ENCODE data around the gene MOB3B.

DNA sequence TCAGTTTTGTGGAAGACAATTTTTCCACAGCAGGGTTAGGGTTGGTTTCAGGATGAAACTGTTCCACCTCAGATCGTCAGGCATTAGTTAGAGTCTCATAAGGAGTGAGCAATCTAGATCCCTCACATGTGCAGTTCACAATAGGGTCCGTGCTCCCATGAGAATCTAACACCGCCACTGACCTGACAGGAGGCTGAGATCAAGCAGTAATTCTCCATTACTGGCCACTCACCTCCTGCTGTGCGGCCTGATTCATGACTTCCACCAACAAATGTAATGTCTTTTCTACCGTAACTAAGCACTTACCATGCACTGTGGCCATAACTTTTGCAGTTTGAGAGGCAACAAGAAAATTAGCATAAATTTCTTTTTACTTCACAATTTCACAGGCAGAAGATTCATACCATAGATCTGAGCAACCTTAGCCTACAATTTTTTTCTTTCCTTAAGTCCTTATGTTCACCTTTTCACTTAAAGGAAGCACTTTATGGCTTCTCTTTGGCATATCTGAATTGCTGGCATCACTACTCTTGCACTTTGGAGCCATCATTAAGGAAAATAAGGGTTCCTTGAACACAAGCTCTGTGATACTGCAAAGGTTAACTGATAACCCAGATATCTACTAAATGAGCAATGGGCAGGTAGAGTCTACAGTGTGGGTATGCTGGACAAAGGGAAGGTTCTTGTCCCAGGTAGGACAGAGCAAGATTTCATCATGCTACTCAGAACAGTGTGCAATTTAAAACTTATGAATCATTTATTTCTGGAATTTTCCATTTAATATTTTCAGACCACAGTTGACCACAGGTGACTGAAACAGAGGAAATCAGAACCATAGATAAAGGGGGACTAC lies 88.5 kb downstream of the MOB3B start:
- TF ChIP-seq, protein P1, sequence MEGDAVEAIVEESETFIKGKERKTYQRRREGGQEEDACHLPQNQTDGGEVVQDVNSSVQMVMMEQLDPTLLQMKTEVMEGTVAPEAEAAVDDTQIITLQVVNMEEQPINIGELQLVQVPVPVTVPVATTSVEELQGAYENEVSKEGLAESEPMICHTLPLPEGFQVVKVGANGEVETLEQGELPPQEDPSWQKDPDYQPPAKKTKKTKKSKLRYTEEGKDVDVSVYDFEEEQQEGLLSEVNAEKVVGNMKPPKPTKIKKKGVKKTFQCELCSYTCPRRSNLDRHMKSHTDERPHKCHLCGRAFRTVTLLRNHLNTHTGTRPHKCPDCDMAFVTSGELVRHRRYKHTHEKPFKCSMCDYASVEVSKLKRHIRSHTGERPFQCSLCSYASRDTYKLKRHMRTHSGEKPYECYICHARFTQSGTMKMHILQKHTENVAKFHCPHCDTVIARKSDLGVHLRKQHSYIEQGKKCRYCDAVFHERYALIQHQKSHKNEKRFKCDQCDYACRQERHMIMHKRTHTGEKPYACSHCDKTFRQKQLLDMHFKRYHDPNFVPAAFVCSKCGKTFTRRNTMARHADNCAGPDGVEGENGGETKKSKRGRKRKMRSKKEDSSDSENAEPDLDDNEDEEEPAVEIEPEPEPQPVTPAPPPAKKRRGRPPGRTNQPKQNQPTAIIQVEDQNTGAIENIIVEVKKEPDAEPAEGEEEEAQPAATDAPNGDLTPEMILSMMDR (IDR thresholded peaks at IDR 0.05 in 2 of 3, conservative IDR thresholded peaks at IDR 0.05 in 1 of 3; ENCODE audit: control insufficient read depth in 2 of 3, extremely low read depth in 1 of 3, insufficient read depth in 1 of 3, low read depth in 3 of 3, low read length in 3 of 3): no peak
- TF ChIP-seq EP300 (IDR thresholded peaks at IDR 0.05; ENCODE audit: borderline replicate concordance in 1 of 2, control insufficient read depth in 1 of 2, low read depth in 2 of 2, low read length in 2 of 2) (no peak), POLR2A (IDR thresholded peaks at IDR 0.05; ENCODE audit: low read depth, low read length) (no peak), SREBF2 (IDR thresholded peaks at IDR 0.05; ENCODE audit: low read length) (no peak), CEBPB (IDR thresholded peaks at IDR 0.05; ENCODE audit: borderline replicate concordance in 1 of 2, low read depth in 2 of 2, low read length in 2 of 2) (no peak), CREM (IDR thresholded peaks at IDR 0.05; ENCODE audit: low read depth) (no peak), LARP7 (IDR thresholded peaks at IDR 0.05) (no peak)
- TF ChIP-seq, protein P2, sequence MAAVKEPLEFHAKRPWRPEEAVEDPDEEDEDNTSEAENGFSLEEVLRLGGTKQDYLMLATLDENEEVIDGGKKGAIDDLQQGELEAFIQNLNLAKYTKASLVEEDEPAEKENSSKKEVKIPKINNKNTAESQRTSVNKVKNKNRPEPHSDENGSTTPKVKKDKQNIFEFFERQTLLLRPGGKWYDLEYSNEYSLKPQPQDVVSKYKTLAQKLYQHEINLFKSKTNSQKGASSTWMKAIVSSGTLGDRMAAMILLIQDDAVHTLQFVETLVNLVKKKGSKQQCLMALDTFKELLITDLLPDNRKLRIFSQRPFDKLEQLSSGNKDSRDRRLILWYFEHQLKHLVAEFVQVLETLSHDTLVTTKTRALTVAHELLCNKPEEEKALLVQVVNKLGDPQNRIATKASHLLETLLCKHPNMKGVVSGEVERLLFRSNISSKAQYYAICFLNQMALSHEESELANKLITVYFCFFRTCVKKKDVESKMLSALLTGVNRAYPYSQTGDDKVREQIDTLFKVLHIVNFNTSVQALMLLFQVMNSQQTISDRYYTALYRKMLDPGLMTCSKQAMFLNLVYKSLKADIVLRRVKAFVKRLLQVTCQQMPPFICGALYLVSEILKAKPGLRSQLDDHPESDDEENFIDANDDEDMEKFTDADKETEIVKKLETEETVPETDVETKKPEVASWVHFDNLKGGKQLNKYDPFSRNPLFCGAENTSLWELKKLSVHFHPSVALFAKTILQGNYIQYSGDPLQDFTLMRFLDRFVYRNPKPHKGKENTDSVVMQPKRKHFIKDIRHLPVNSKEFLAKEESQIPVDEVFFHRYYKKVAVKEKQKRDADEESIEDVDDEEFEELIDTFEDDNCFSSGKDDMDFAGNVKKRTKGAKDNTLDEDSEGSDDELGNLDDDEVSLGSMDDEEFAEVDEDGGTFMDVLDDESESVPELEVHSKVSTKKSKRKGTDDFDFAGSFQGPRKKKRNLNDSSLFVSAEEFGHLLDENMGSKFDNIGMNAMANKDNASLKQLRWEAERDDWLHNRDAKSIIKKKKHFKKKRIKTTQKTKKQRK (IDR thresholded peaks at IDR 0.05; ENCODE audit: low read depth, low read length): no peak

All from GM12878 (cell line).